Tibial nerve (tissue), 4 donors: ENCODE results near the gene SRXN1.

ENCODE experiments used
- CTCF ChIP-seq, 5 experiments: fragments of 200-600 bp in 3 of 5; fragments of 450-650 bp in 2 of 5; sonication (generic) in 3 of 5; IDR thresholded peaks; one replicate each; pipeline ENCODE4 v1.5.1; 2016 to 2019; ENCODE audit warnings: antibody characterized with exemption in 5 of 5, mild to moderate bottlenecking in 3 of 5, moderate library complexity in 2 of 5
- EP300 ChIP-seq, 2 donors: sonication (generic); formaldehyde crosslinking; IDR thresholded peaks; one replicate each; pipeline ENCODE4 v1.6.1; 2017; ENCODE audit warnings: antibody characterized with exemption in 2 of 2, mild to moderate bottlenecking in 1 of 2
- POLR2A ChIP-seq, 2 donors: fragments of 450-650 bp; IDR thresholded peaks; one replicate each; pipeline ENCODE4 v1.6.1; 2017; ENCODE audit warnings: antibody characterized with exemption in 2 of 2, mild to moderate bottlenecking in 2 of 2, moderate library complexity in 2 of 2

GRCh38 chr20:646107-646867 lies 6.7 kb downstream of the SRXN1 start:
- TF ChIP-seq CTCF (IDR thresholded peaks at IDR 0.05) = no peak
- TF ChIP-seq POLR2A (IDR thresholded peaks at IDR 0.05) = no peak
- TF ChIP-seq EP300 (IDR thresholded peaks at IDR 0.05) = no peak
